Measurements from ENCODE around the gene MIF. TPM values are rescaled to one million over a fixed set of nuclear protein-coding genes. Genes with fewer than 3 reads are reported as not detected.

MIF gene
- total RNA-seq, 2 experiments from 2014 or later, result 213 to 226 TPM

GRCh38 chr22:23875801-23876200, 18.4 kb upstream of the MIF start:
- no peaks in the 10 kb centered on the region for H3K9me3 ChIP-seq (ENCODE audit: control insufficient read depth in 1 of 2, insufficient read depth in 1 of 2, low read length in 2 of 2)
- Mint-ChIP-seq H3K27me3 (no peaks in the 10 kb centered on the region), H3K9me3 (no peaks in the 10 kb centered on the region), H3K4me1 (ENCODE audit: low read depth) (no peaks in the 10 kb centered on the region), H3K36me3 (ENCODE audit: low read depth) (peaks cover 47% of the 10 kb centered on the region), H3K27ac (no peak overlapping the region), H3K4me3 (no peak overlapping the region)
- POLR2A ChIA-PET, result no interaction called here
- ATAC-seq (ENCODE audit: poor library complexity) (no peak), DNase-seq (no peak)
- no peaks in the 10 kb centered on the region for H3K27me3 ChIP-seq (ENCODE audit: control insufficient read depth in 1 of 2, insufficient read depth in 2 of 2, low read length in 2 of 2)
- H3K4me3 ChIP-seq (ENCODE audit: low read length), result no peak overlapping the region
- intact Hi-C loops (cut with DNase I, micrococcal nuclease), result no loop called here
- TF ChIP-seq CTCF (IDR thresholded peaks at IDR 0.05), result no peak
- H3K27ac ChIP-seq (ENCODE audit: low read depth in 1 of 2, low read length in 2 of 2), result no peak overlapping the region
- H3K4me1 ChIP-seq (ENCODE audit: insufficient read depth, low read length), result no peaks in the 10 kb centered on the region
- CTCF ChIA-PET, result no interaction called here
- H3K36me3 ChIP-seq (ENCODE audit: insufficient read depth, low read length), result peaks cover 19% of the 10 kb centered on the region

DNA sequence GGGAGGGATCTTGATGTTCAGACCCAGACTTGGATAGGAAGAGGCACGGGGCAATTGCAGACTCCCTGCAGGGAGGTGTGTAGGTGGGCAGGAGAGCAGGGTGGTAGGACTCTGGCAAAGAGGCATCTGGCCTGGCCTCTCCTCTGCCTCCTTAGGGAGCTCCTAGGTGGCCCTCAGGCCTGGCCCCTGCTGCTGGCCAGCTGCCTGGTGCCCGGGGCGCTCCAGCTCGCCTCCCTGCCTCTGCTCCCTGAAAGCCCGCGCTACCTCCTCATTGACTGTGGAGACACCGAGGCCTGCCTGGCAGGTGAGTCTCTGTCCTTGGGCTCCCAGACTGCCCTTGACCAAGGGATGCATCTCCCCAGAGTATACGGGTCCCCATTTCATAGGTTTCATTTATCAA, 16.6 kb upstream of the MIF start:
- H3K9me3 Mint-ChIP-seq, result no peaks in the 10 kb centered on the region
- no peak overlapping the region for H3K27ac ChIP-seq (ENCODE audit: low read depth in 1 of 2, low read length in 2 of 2)
- ATAC-seq (ENCODE audit: poor library complexity) (no peak), DNase-seq (no peak)
- no peaks in the 10 kb centered on the region for H3K4me1 ChIP-seq (ENCODE audit: insufficient read depth, low read length)
- H3K36me3 Mint-ChIP-seq (ENCODE audit: low read depth), result peaks cover 55% of the 10 kb centered on the region
- intact Hi-C loops (cut with DNase I, micrococcal nuclease), result no loop called here
- no peaks in the 10 kb centered on the region for H3K9me3 ChIP-seq (ENCODE audit: control insufficient read depth in 1 of 2, insufficient read depth in 1 of 2, low read length in 2 of 2)
- no peak overlapping the region for H3K4me3 ChIP-seq (ENCODE audit: low read length)
- TF ChIP-seq CTCF (IDR thresholded peaks at IDR 0.05), result no peak
- no peak overlapping the region for H3K4me3 Mint-ChIP-seq
- H3K27me3 ChIP-seq (ENCODE audit: control insufficient read depth in 1 of 2, insufficient read depth in 2 of 2, low read length in 2 of 2), result no peaks in the 10 kb centered on the region
- H3K27ac Mint-ChIP-seq, result no peak overlapping the region
- no peaks in the 10 kb centered on the region for H3K27me3 Mint-ChIP-seq
- ChIA-PET POLR2A (no interaction called here), CTCF (no interaction called here)
- no peaks in the 10 kb centered on the region for H3K4me1 Mint-ChIP-seq (ENCODE audit: low read depth)
- H3K36me3 ChIP-seq (ENCODE audit: insufficient read depth, low read length), result peaks cover 19% of the 10 kb centered on the region

DNA sequence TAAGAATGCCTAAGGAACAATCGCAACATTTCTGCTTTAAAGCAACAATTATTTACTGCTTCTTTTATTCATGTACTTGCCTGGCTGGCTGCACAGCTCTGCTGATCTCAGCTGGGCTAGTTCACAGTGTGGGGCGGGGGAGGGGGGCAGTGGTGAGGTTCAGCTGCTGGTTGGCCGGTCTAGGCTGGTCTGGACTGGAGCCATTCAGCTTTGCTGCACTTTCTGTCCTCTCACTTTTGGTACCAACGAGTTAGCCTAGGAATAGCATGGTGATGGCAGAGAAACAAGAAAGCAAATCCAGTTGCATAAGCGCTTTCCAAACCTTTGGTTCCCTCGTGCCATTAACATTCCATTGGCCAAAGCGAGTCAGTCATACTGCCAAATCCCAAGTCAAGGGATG, 16.0 kb upstream of the MIF start:
- peaks cover 19% of the 10 kb centered on the region for H3K36me3 ChIP-seq (ENCODE audit: insufficient read depth, low read length)
- ChIA-PET POLR2A (no interaction called here), CTCF (no interaction called here)
- H3K9me3 Mint-ChIP-seq, result no peaks in the 10 kb centered on the region
- H3K4me1 ChIP-seq (ENCODE audit: insufficient read depth, low read length), result no peaks in the 10 kb centered on the region
- H3K36me3 Mint-ChIP-seq (ENCODE audit: low read depth), result peaks cover 55% of the 10 kb centered on the region
- DNase-seq (no peak), ATAC-seq (ENCODE audit: poor library complexity) (no peak)
- H3K27ac Mint-ChIP-seq, result no peak overlapping the region
- no peak overlapping the region for H3K4me3 ChIP-seq (ENCODE audit: low read length)
- H3K27me3 Mint-ChIP-seq, result no peaks in the 10 kb centered on the region
- no peak for TF ChIP-seq CTCF (IDR thresholded peaks at IDR 0.05)
- H3K9me3 ChIP-seq (ENCODE audit: control insufficient read depth in 1 of 2, insufficient read depth in 1 of 2, low read length in 2 of 2), result no peaks in the 10 kb centered on the region
- intact Hi-C loops (cut with DNase I, micrococcal nuclease), result no loop called here
- H3K27me3 ChIP-seq (ENCODE audit: control insufficient read depth in 1 of 2, insufficient read depth in 2 of 2, low read length in 2 of 2), result no peaks in the 10 kb centered on the region
- no peak overlapping the region for H3K4me3 Mint-ChIP-seq
- no peaks in the 10 kb centered on the region for H3K4me1 Mint-ChIP-seq (ENCODE audit: low read depth)
- no peak overlapping the region for H3K27ac ChIP-seq (ENCODE audit: low read depth in 1 of 2, low read length in 2 of 2)
